ENCODE measurements around the gene C12orf42.
A peak's percentile ranks its signal among the peaks of the same experiment; 100 is the strongest.

The C12orf42 gene

GRCh38 chr12:103475073-103475472 is 20.7 kb downstream of the C12orf42 start:
- no peak for TF ChIP-seq CTCF (conservative IDR thresholded peaks at IDR 0.05; ENCODE audit: control insufficient read depth, insufficient read depth, low read depth, low read length)
- DNase-seq (ENCODE audit: low read depth): no peak
- no peak overlapping the region for H3K4me3 ChIP-seq (ENCODE audit: control insufficient read depth, low read depth, low read length)

GRCh38 chr12:103470664-103471063 is 25.1 kb downstream of the C12orf42 start:
- no peak overlapping the region for H3K4me3 ChIP-seq (ENCODE audit: control insufficient read depth, low read depth, low read length)
- no peak for TF ChIP-seq CTCF (conservative IDR thresholded peaks at IDR 0.05; ENCODE audit: control insufficient read depth, insufficient read depth, low read depth, low read length)
- DNase-seq (ENCODE audit: low read depth): peak; percentile 0

GRCh38 chr12:103469719-103470118 is 26.0 kb downstream of the C12orf42 start:
- H3K4me3 ChIP-seq (ENCODE audit: control insufficient read depth, low read depth, low read length): no peak overlapping the region
- TF ChIP-seq CTCF (conservative IDR thresholded peaks at IDR 0.05; ENCODE audit: control insufficient read depth, insufficient read depth, low read depth, low read length): no peak
- no peak for DNase-seq (ENCODE audit: low read depth)

GRCh38 chr12:103468837-103469236 is 26.9 kb downstream of the C12orf42 start:
- H3K4me3 ChIP-seq (ENCODE audit: control insufficient read depth, low read depth, low read length): no peak overlapping the region
- no peak for DNase-seq (ENCODE audit: low read depth)
- TF ChIP-seq CTCF (conservative IDR thresholded peaks at IDR 0.05; ENCODE audit: control insufficient read depth, insufficient read depth, low read depth, low read length): no peak

GRCh38 chr12:103462675-103463074 is 33.1 kb downstream of the C12orf42 start:
- H3K4me3 ChIP-seq (ENCODE audit: control insufficient read depth, low read depth, low read length): no peak overlapping the region
- no peak for TF ChIP-seq CTCF (conservative IDR thresholded peaks at IDR 0.05; ENCODE audit: control insufficient read depth, insufficient read depth, low read depth, low read length)
- DNase-seq (ENCODE audit: low read depth): no peak

GRCh38 chr12:103457471-103457870 is 38.3 kb downstream of the C12orf42 start:
- no peak for DNase-seq (ENCODE audit: low read depth)

More at GRCh38 chr12:103457471-103457870, 38.3 kb downstream of the C12orf42 start:
- no peak for TF ChIP-seq CTCF (conservative IDR thresholded peaks at IDR 0.05; ENCODE audit: control insufficient read depth, insufficient read depth, low read depth, low read length)
- H3K4me3 ChIP-seq (ENCODE audit: control insufficient read depth, low read depth, low read length): no peak overlapping the region

Measured in fibroblast of mammary gland (primary cell).